Common myeloid progenitor, CD34-positive (primary cell): ENCODE data around the gene APOBEC3G.

Experiments used
- CTCF ChIA-PET: fragments of 350-600 bp; sonication (Branson Sonifier 250); formaldehyde crosslinking; loops from one replicate; lab custom pipeline; 2021; ENCODE audit warnings: antibody characterized with exemption; lab: Charles Lee
- POLR2A ChIA-PET: fragments of 350-600 bp; sonication (Branson Sonifier 250); formaldehyde crosslinking; loops from one replicate; lab custom pipeline; 2021; ENCODE audit warnings: antibody characterized with exemption; lab: Charles Lee
- DNase-seq, 3 donors: peaks; one replicate each; pipeline versions ENCODE4 v3.0.0 to v3.0.0-alpha.2; 2013
- H3K27ac ChIP-seq, 2 experiments: 1 replicate in 1 of 2; 2 replicates in 1 of 2; pipeline ENCODE4 v1.7.0; 2013; ENCODE audit warnings: inconsistent platforms in 2 of 2, low read length in 2 of 2, mild to moderate bottlenecking in 2 of 2, low read depth in 1 of 2, moderate library complexity in 1 of 2; ENCODE audit not compliant: severe bottlenecking in 2 of 2, insufficient read depth in 1 of 2, poor library complexity in 1 of 2
- H3K27me3 ChIP-seq, 5 experiments: replicated peaks in 2 of 5; 1 replicate in 3 of 5; 2 replicates in 2 of 5; pipeline versions ENCODE4 v1.6.1 to v1.7.0; 2013; ENCODE audit warnings: low read length in 4 of 5, mild to moderate bottlenecking in 2 of 5, moderate library complexity in 2 of 5, inconsistent platforms in 1 of 5; ENCODE audit not compliant: insufficient read depth in 5 of 5, control insufficient read depth in 4 of 5
- H3K36me3 ChIP-seq, 4 experiments: 1 replicate in 2 of 4; 2 replicates in 2 of 4; pipeline versions ENCODE4 v1.6.1 to v1.7.0; 2013; ENCODE audit warnings: low read length in 3 of 4, control low read depth in 1 of 4, mild to moderate bottlenecking in 1 of 4; ENCODE audit not compliant: control insufficient read depth in 4 of 4, insufficient read depth in 4 of 4
- H3K4me1 ChIP-seq, 4 experiments: 1 replicate in 3 of 4; 2 replicates in 1 of 4; pipeline versions ENCODE4 v1.6.1 to v1.7.1; 2013; ENCODE audit warnings: low read length in 3 of 4, mild to moderate bottlenecking in 3 of 4, control low read depth in 1 of 4, inconsistent platforms in 1 of 4, moderate library complexity in 1 of 4; ENCODE audit not compliant: control insufficient read depth in 4 of 4, insufficient read depth in 4 of 4; ENCODE audit errors: control extremely low read depth in 1 of 4
- H3K4me3 ChIP-seq, 7 experiments: 1 replicate in 4 of 7; 2 replicates in 3 of 7; pipeline versions ENCODE4 v1.5.1 to v1.7.0; 2013; ENCODE audit warnings: mild to moderate bottlenecking in 7 of 7, low read length in 6 of 7, moderate library complexity in 6 of 7, inconsistent platforms in 2 of 7, low read depth in 2 of 7, control low read depth in 1 of 7; ENCODE audit not compliant: insufficient read depth in 4 of 7, control insufficient read depth in 1 of 7; ENCODE audit errors: extremely low read depth in 1 of 7
- H3K9me3 ChIP-seq, 5 experiments: 1 replicate in 4 of 5; 2 replicates in 1 of 5; pipeline versions ENCODE4 v1.6.1 to v1.7.1; 2013; ENCODE audit warnings: low read length in 4 of 5, mild to moderate bottlenecking in 2 of 5, inconsistent platforms in 1 of 5, low read depth in 1 of 5, moderate library complexity in 1 of 5; ENCODE audit not compliant: control insufficient read depth in 4 of 5, insufficient read depth in 2 of 5; ENCODE audit errors: control extremely low read depth in 1 of 5
- WGBS: methylation state at CpG from one replicate; pipeline ENCODE4 v1.1.5; 2013; ENCODE audit not compliant: insufficient coverage; 5-methylcytosine and 5-hydroxymethylcytosine counted together

The APOBEC3G gene

GRCh38 chr22:39110631-39111561 is 33.8 kb downstream of the APOBEC3G start:
- no peaks in the 10 kb centered on the region for H3K36me3 ChIP-seq
- H3K4me3 ChIP-seq, result no peak overlapping the region
- POLR2A ChIA-PET, result interaction anchor here (0.6 to 1.2 kb wide), 3 partner anchors 15 to 72 kb away, joined by 3 to 4 read pairs (median 3); no protein-coding TSS in a partner anchor
- 53% methylated on average over 10 of the region's 15 CpGs for WGBS
- H3K9me3 ChIP-seq, result no peaks in the 10 kb centered on the region
- no peak overlapping the region for H3K27ac ChIP-seq
- no peaks in the 10 kb centered on the region for H3K27me3 ChIP-seq
- H3K4me1 ChIP-seq, result peaks cover 0 to 13% (median 9%) of the 10 kb centered on the region in 4 experiments
- DNase-seq, result peak; percentile 66 to 92 (median 89)
- CTCF ChIA-PET, result interaction anchor here (0.6 to 2.1 kb wide), 7 partner anchors 9 to 107 kb away, joined by 3 to 6 read pairs (median 5); partner anchors contain the start of gene APOBEC3D

GRCh38 chr22:39114112-39114511 is 37.0 kb downstream of the APOBEC3G start:
- ChIA-PET POLR2A (no interaction called here), CTCF (interaction anchor here (0.7 kb wide), 1 partner anchor 245 kb away, joined by 4 read pairs; no protein-coding TSS in a partner anchor)
- Histone ChIP-seq H3K9me3 (no peaks in the 10 kb centered on the region), H3K36me3 (no peaks in the 10 kb centered on the region), H3K4me1 (peaks cover 0 to 13% (median 9%) of the 10 kb centered on the region in 4 experiments), H3K27ac (no peak overlapping the region), H3K27me3 (no peaks in the 10 kb centered on the region), H3K4me3 (no peak overlapping the region)
- no peak for DNase-seq
- WGBS, result 95% methylated on average over 6 of the region's 6 CpGs

DNA sequence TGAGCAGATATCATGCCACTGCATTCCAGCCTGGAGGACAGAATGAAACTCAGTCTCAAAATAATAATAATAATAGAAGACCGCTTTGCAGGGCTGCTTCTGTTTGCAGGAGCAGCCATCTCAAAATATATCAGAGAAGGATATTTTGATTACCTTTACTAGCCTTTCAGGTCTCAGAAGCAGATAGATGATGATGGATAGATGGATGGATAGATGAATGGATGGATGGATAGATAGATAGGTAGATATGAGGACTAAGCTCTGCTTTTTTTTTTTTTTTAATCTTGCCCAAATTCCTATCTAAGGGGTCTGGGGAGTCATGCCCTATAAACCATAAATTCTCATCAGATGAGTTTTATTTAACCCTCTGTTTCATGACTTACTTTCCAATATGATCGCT is 38.5 kb downstream of the APOBEC3G start:
- no peaks in the 10 kb centered on the region for H3K27me3 ChIP-seq
- H3K27ac ChIP-seq, result no peak overlapping the region
- POLR2A ChIA-PET, result interaction anchor here (0.6 kb wide), 1 partner anchor 9 kb away, joined by 3 read pairs; no protein-coding TSS in a partner anchor
- whole genome bisulfite sequencing, result 100% methylated on average over 1 of the region's 2 CpGs
- CTCF ChIA-PET, result interaction anchor here (0.6 kb wide), 1 partner anchor 27 kb away, joined by 5 read pairs; no protein-coding TSS in a partner anchor
- H3K4me1 ChIP-seq, result peaks cover 0 to 12% (median 8%) of the 10 kb centered on the region in 4 experiments
- no peak for DNase-seq
- no peak overlapping the region for H3K4me3 ChIP-seq
- no peaks in the 10 kb centered on the region for H3K9me3 ChIP-seq
- H3K36me3 ChIP-seq, result no peaks in the 10 kb centered on the region

GRCh38 chr22:39115977-39116621 is 39.0 kb downstream of the APOBEC3G start:
- H3K27ac ChIP-seq, result no peak overlapping the region
- DNase-seq, result no peak
- H3K4me3 ChIP-seq, result no peak overlapping the region
- H3K36me3 ChIP-seq, result no peaks in the 10 kb centered on the region
- no peaks in the 10 kb centered on the region for H3K27me3 ChIP-seq
- ChIA-PET CTCF (interaction anchor here (0.6 kb wide), 1 partner anchor 27 kb away, joined by 5 read pairs; no protein-coding TSS in a partner anchor), POLR2A (interaction anchor here (0.6 kb wide), 1 partner anchor 8 kb away, joined by 3 read pairs; no protein-coding TSS in a partner anchor)
- H3K4me1 ChIP-seq, result peaks cover 0 to 7% (median 3%) of the 10 kb centered on the region in 4 experiments
- 100% methylated on average over 8 of the region's 9 CpGs for WGBS
- no peaks in the 10 kb centered on the region for H3K9me3 ChIP-seq

DNA sequence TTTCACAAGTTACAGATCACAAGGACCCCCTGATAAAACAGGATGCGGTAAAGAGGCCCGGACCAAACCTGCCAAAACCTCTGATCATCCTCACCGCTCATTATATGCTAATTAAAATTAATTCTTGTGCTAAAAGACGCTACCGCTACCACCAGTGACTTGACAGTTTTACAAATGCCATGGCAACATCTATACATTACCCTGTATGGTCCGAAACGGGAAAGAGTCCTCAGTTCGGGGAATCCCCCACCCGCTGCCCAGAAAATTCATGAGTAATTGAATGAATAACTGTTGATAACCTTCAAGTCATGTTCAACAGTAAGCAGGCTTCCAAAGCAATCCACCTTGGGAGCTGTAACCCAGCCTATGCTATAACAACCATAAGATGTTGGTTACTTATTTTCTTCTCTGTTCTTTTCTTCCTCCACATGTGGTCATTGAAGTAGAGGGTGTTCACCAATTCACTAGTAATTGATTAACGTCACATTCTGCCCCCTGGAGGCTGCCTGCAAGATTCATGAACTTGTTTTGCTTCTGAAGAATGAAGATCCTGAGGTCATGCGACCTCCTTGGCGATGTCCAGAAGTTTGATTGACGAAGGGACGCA is 40.6 kb downstream of the APOBEC3G start:
- POLR2A ChIA-PET, result no interaction called here
- CTCF ChIA-PET, result interaction anchor here (0.6 to 1.9 kb wide), 5 partner anchors 22 to 144 kb away, joined by 3 to 8 read pairs (median 5); no protein-coding TSS in a partner anchor
- H3K9me3 ChIP-seq, result no peaks in the 10 kb centered on the region
- H3K4me1 ChIP-seq, result peaks cover 0 to 4% (median 0%) of the 10 kb centered on the region in 4 experiments
- H3K27me3 ChIP-seq, result no peaks in the 10 kb centered on the region
- H3K4me3 ChIP-seq, result no peak overlapping the region
- no peaks in the 10 kb centered on the region for H3K36me3 ChIP-seq
- peak; percentile 58 to 66 (median 61) for DNase-seq
- no peak overlapping the region for H3K27ac ChIP-seq
- 53% methylated on average over 8 of the region's 14 CpGs for WGBS

GRCh38 chr22:39120983-39121382 is 43.9 kb downstream of the APOBEC3G start:
- POLR2A ChIA-PET, result no interaction called here
- CTCF ChIA-PET, result interaction anchor here (1.1 to 1.7 kb wide), 3 partner anchors 108 to 268 kb away, joined by 3 to 5 read pairs (median 4); no protein-coding TSS in a partner anchor

More at GRCh38 chr22:39120983-39121382, 43.9 kb downstream of the APOBEC3G start:
- no peaks in the 10 kb centered on the region for H3K36me3 ChIP-seq
- no peak overlapping the region for H3K4me3 ChIP-seq
- WGBS, result 100% methylated on average over 1 of the region's 4 CpGs
- H3K4me1 ChIP-seq, result peaks cover 0 to 7% (median 4%) of the 10 kb centered on the region in 4 experiments
- H3K27me3 ChIP-seq, result no peaks in the 10 kb centered on the region
- no peak overlapping the region for H3K27ac ChIP-seq
- no peak for DNase-seq
- no peaks in the 10 kb centered on the region for H3K9me3 ChIP-seq
